K562 (cell line): ENCODE measurements around the gene FCRL6. TPM values are rescaled to one million over a fixed set of nuclear protein-coding genes. Genes with fewer than 3 reads are reported as not detected.

Experiments used
- ATAC-seq: fragments of 200-7000 bp; cut with Tn5 transposase; 3 replicates; pipeline ENCODE4 v1.9.1; 2020; ENCODE audit warnings: moderate library complexity
- BruUV-seq: library from RNA; stranded (reverse); fragments of 400-500 nt; replicated peaks from 2 replicates; lab custom pipeline; 2021; lab: Mats Ljungman, UMichigan
- CTCF ChIA-PET: fragments of 300-600 bp; formaldehyde crosslinking; extraction: SDS; loops from one replicate; lab custom pipeline; 2021; ENCODE audit warnings: low intra/inter-chr PET ratio; lab: Yijun Ruan, JAX
- POLR2A ChIA-PET: fragments of 300-600, 350-650 bp; sonication (Branson Sonifier 250); formaldehyde crosslinking; extraction: SDS; loops from one replicate; lab custom pipeline; 2021; ENCODE audit warnings: antibody characterized with exemption, inconsistent platforms; lab: Yijun Ruan, JAX
- DNase-seq, 4 experiments: peaks; one replicate each; pipeline versions ENCODE4 v3.0.0 to v3.0.0-alpha.2; 2011 to 2018; ENCODE audit warnings: low spot score in 3 of 4, mixed read lengths in 3 of 4; ENCODE audit errors: extremely low read depth in 1 of 4
- FAIRE-seq: peaks from 2 replicates; lab custom pipeline; 2011; peaks lifted over from hg19 to GRCh38; lab: Jason Lieb, UNC
- H2AFZ ChIP-seq: 2 replicates; pipeline ENCODE4 v1.6.0; 2011; ENCODE audit warnings: low read depth, low read length, control low read depth, inconsistent platforms
- H3K27ac ChIP-seq: fragments of 200-600 bp; 3 replicates; pipeline ENCODE4 v1.8.0; 2011; ENCODE audit warnings: low read depth, mild to moderate bottlenecking, control low read depth, inconsistent platforms, low read length, moderate library complexity, mixed read lengths; ENCODE audit errors: extremely low read depth
- H3K27me3 ChIP-seq, 2 experiments: fragments of 300-600 bp in 1 of 2; 2 replicates in 1 of 2; 3 replicates in 1 of 2; pipeline versions ENCODE4 v1.6.0 to v1.8.0; 2011; ENCODE audit warnings: inconsistent platforms in 2 of 2, low read length in 2 of 2, mild to moderate bottlenecking in 1 of 2, mixed read lengths in 1 of 2, moderate library complexity in 1 of 2; ENCODE audit not compliant: control insufficient read depth in 2 of 2, insufficient read depth in 2 of 2
- H3K36me3 ChIP-seq: fragments of 300-600 bp; 3 replicates; pipeline ENCODE4 v1.8.0; 2011; ENCODE audit warnings: mild to moderate bottlenecking, low read length, inconsistent platforms; ENCODE audit not compliant: control insufficient read depth, insufficient read depth
- H3K4me1 ChIP-seq, 2 experiments: fragments of 200-600 bp in 1 of 2; replicated peaks in 1 of 2; 2 replicates in 1 of 2; 3 replicates in 1 of 2; pipeline versions ENCODE4 v1.5.1 to v1.8.0; 2011; ENCODE audit warnings: inconsistent platforms in 2 of 2, low read length in 2 of 2, mild to moderate bottlenecking in 1 of 2, mixed read lengths in 1 of 2, moderate library complexity in 1 of 2; ENCODE audit not compliant: control insufficient read depth in 2 of 2, insufficient read depth in 2 of 2
- H3K4me2 ChIP-seq: 2 replicates; pipeline ENCODE4 v1.6.1; 2011; ENCODE audit warnings: low read length, control low read depth, inconsistent platforms, mixed read lengths; ENCODE audit not compliant: insufficient read depth
- H3K4me3 ChIP-seq: fragments of 200-600 bp; sonication (generic), shearing (Covaris generic); 2 replicates; pipeline ENCODE4 v1.5.1; 2016; ENCODE audit warnings: control low read depth, inconsistent platforms
- H3K79me2 ChIP-seq: fragments of 200-600 bp; 3 replicates; pipeline ENCODE4 v1.8.0; 2011; ENCODE audit warnings: low read length, inconsistent platforms; ENCODE audit not compliant: control insufficient read depth, insufficient read depth
- H3K9ac ChIP-seq, 2 experiments: 2 replicates each; pipeline versions ENCODE4 v1.6.0 to v1.6.1; 2011; ENCODE audit warnings: low read depth in 2 of 2, low read length in 2 of 2, control low read depth in 1 of 2, inconsistent platforms in 1 of 2, mild to moderate bottlenecking in 1 of 2, mixed read lengths in 1 of 2; ENCODE audit not compliant: insufficient read depth in 1 of 2
- H3K9me1 ChIP-seq: one replicate; pipeline ENCODE4 v1.6.0; 2011; ENCODE audit warnings: inconsistent platforms, mild to moderate bottlenecking, low read length, moderate library complexity; ENCODE audit not compliant: control insufficient read depth, insufficient read depth
- H3K9me3 ChIP-seq: replicated peaks from 2 replicates; pipeline ENCODE4 v1.5.1; 2011; ENCODE audit warnings: low read depth, low read length, inconsistent platforms; ENCODE audit not compliant: control insufficient read depth, insufficient read depth
- H4K20me1 ChIP-seq: replicated peaks from 2 replicates; pipeline ENCODE4 v1.6.1; 2011; ENCODE audit warnings: low read length, inconsistent platforms, mixed read lengths; ENCODE audit not compliant: control insufficient read depth, insufficient read depth
- BRF1 ChIP-seq: IDR thresholded peaks from 3 replicates; pipeline ENCODE4 v1.6.1; 2011; ENCODE audit warnings: borderline replicate concordance, mild to moderate bottlenecking; ENCODE audit not compliant: insufficient read length; ENCODE audit errors: extremely low read depth
- CC2D1A ChIP-seq: fragments of 450-650 bp; IDR thresholded peaks from 2 replicates; pipeline ENCODE4 v1.6.1; 2017; ENCODE audit warnings: mild to moderate bottlenecking
- CUX1 ChIP-seq: fragments of 200-800 bp; sonication (Bioruptor generic); IDR thresholded peaks from 2 replicates; pipeline ENCODE4 v1.6.1; 2016; ENCODE audit warnings: missing genetic modification characterization, missing compliant biosample characterization
- ELF1 ChIP-seq: fragments of 200-800 bp; sonication (Bioruptor generic); IDR thresholded peaks from 2 replicates; pipeline ENCODE4 v1.6.1; 2016; ENCODE audit warnings: missing genetic modification characterization, missing compliant biosample characterization
- EWSR1 ChIP-seq: fragments of 450-650 bp; IDR thresholded peaks from 2 replicates; pipeline ENCODE4 v1.6.1; 2018; ENCODE audit warnings: borderline replicate concordance, mild to moderate bottlenecking, low read depth, moderate library complexity; ENCODE audit not compliant: partially characterized antibody
- FOXA1 ChIP-seq: fragments of 450-650 bp; IDR thresholded peaks from 2 replicates; pipeline ENCODE4 v1.6.1; 2016; ENCODE audit warnings: mild to moderate bottlenecking, borderline replicate concordance
- HDAC3 ChIP-seq: fragments of 450-650 bp; IDR thresholded peaks from 2 replicates; pipeline ENCODE4 v1.6.1; 2018; ENCODE audit warnings: borderline replicate concordance, mild to moderate bottlenecking, moderate library complexity; ENCODE audit not compliant: partially characterized antibody
- SMC3 ChIP-seq: conservative IDR thresholded peaks from 2 replicates; pipeline ENCODE4 v1.6.1; 2011; ENCODE audit warnings: low read depth, low read length, improper control_type of control experiment; ENCODE audit not compliant: insufficient read depth
- TEAD4 ChIP-seq, 2 experiments: sonication (generic) in 1 of 2; formaldehyde crosslinking in 1 of 2; IDR thresholded peaks; 2 replicates each; pipeline versions ENCODE4 v1.6.1 to v1.8.0; 2012 to 2022; ENCODE audit warnings: borderline replicate concordance in 1 of 2, inconsistent platforms in 1 of 2, low read length in 1 of 2, mild to moderate bottlenecking in 1 of 2, missing genetic modification reagents in 1 of 2
- WGBS: fragments of 100-300 bp; shearing (Covaris generic); methylation state at CpG from one replicate; pipeline ENCODE4 v1.1.6; 2016; ENCODE audit warnings: low coverage, mixed read lengths; ENCODE audit not compliant: insufficient coverage; ENCODE audit errors: missing lambda C conversion rate; 5-methylcytosine and 5-hydroxymethylcytosine counted together
- in situ Hi-C: fragments of 300-500 bp; cut with MboI; formaldehyde crosslinking; loops from 4 replicates; pipeline ENCODE4 v1.15.0; 2018; ENCODE audit warnings: inconsistent platforms, mixed read lengths
- intact Hi-C: fragments of 100-400 bp; cut with micrococcal nuclease; formaldehyde crosslinking; loops from 2 replicates; pipeline ENCODE4 v1.14.2; 2022
- polyA plus RNA-seq, 8 experiments: library from polyadenylated mRNA; depleted of rRNA in 4 of 8; stranded (reverse) in 5 of 8; unstranded in 3 of 8; fragments of >200 nt; fragmentation: Nextera tagmentation in 2 of 8; fragmentation: Illumina TruSeq in 1 of 8; extraction: Ambion mirVana in 2 of 8; extraction: Trizol in 1 of 8; gene quantifications; 2 replicates each; pipeline versions ENCODE4 v1.2.1 to v1.2.3, GENCODE V29; 2011 to 2014; ENCODE audit warnings: inconsistent platforms in 1 of 8, missing spikeins in 1 of 8
- total RNA-seq, 7 experiments: library from RNA; depleted of rRNA in 6 of 7; stranded (reverse); fragments of >200 nt in 6 of 7; fragmentation: Illumina TruSeq in 2 of 7; extraction: Trizol in 2 of 7; gene quantifications; 2 replicates each; pipeline versions ENCODE4 v1.2.1 to v1.2.3, GENCODE V29; 2011 to 2021; ENCODE audit warnings: low replicate concordance in 1 of 7
- TF ChIP-seq, protein P1 (sequence below): sonication (generic); formaldehyde crosslinking; IDR thresholded peaks from 2 replicates; pipeline ENCODE4 v1.8.0; 2022; ENCODE audit warnings: mild to moderate bottlenecking, missing genetic modification reagents

Gene FCRL6
- total and polyA plus RNA-seq, 9 of the 15 experiments (the other 6 are each of a cell fraction or from before 2014, with no cell fraction given) = not detected

GRCh38 chr1:159827102-159827490, 24.9 kb downstream of the FCRL6 start:
- H3K4me3 ChIP-seq = no peak overlapping the region
- no peaks in the 10 kb centered on the region for H3K79me2 ChIP-seq
- CTCF ChIA-PET = no interaction called here
- intact Hi-C loops (no loop called here), in situ Hi-C loops (no loop called here)
- ATAC-seq = no peak
- H3K36me3 ChIP-seq = no peaks in the 10 kb centered on the region
- TF ChIP-seq HDAC3 (no peak), TEAD4 (IDR thresholded peaks at IDR 0.05; ENCODE audit: low read length) (no peak), TEAD4 (CRISPR knock-in tag; IDR thresholded peaks at IDR 0.05; ENCODE audit: borderline replicate concordance) (no peak), ELF1 (tag) (no peak), BRF1 (no peak), CUX1 (CRISPR knock-in tag) (no peak), EWSR1 (no peak), CC2D1A (no peak), FOXA1 (no peak), SMC3 (no peak)
- TF ChIP-seq, protein P1, sequence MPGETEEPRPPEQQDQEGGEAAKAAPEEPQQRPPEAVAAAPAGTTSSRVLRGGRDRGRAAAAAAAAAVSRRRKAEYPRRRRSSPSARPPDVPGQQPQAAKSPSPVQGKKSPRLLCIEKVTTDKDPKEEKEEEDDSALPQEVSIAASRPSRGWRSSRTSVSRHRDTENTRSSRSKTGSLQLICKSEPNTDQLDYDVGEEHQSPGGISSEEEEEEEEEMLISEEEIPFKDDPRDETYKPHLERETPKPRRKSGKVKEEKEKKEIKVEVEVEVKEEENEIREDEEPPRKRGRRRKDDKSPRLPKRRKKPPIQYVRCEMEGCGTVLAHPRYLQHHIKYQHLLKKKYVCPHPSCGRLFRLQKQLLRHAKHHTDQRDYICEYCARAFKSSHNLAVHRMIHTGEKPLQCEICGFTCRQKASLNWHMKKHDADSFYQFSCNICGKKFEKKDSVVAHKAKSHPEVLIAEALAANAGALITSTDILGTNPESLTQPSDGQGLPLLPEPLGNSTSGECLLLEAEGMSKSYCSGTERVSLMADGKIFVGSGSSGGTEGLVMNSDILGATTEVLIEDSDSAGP (CRISPR knock-in tag) = no peak
- DNase-seq = no peak
- POLR2A ChIA-PET = interaction anchor here (0.7 kb wide), 2 partner anchors 10 to 55 kb away, joined by 3 read pairs; no protein-coding TSS in a partner anchor
- peaks cover 0 to 5% of the 10 kb centered on the region in 2 experiments; a peak in 2 of 5 replicates for H3K4me1 ChIP-seq
- no TSS peak for BruUV-seq
- H3K4me2 ChIP-seq = no peak overlapping the region
- H2AFZ ChIP-seq = no peak overlapping the region
- peaks cover 28 to 95% of the 10 kb centered on the region in 2 experiments; a peak in 4 of 5 replicates for H3K27me3 ChIP-seq
- WGBS = 2% methylated on average over 6 of the region's 6 CpGs
- H4K20me1 ChIP-seq = no peaks in the 10 kb centered on the region
- no peaks in the 10 kb centered on the region for H3K9me3 ChIP-seq
- no peaks in the 10 kb centered on the region for H3K9me1 ChIP-seq
- H3K9ac ChIP-seq = no peak overlapping the region
- FAIRE-seq = no peak
- H3K27ac ChIP-seq = no peak overlapping the region
